Measurements from ENCODE around the gene IL17C.
"Not testable (repeated sequence)": the region's sequence is repeated elsewhere in the genome, so short reads cannot be mapped to it uniquely, and the experiment has no call there.

IL17C gene, protein sequence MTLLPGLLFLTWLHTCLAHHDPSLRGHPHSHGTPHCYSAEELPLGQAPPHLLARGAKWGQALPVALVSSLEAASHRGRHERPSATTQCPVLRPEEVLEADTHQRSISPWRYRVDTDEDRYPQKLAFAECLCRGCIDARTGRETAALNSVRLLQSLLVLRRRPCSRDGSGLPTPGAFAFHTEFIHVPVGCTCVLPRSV

DNA sequence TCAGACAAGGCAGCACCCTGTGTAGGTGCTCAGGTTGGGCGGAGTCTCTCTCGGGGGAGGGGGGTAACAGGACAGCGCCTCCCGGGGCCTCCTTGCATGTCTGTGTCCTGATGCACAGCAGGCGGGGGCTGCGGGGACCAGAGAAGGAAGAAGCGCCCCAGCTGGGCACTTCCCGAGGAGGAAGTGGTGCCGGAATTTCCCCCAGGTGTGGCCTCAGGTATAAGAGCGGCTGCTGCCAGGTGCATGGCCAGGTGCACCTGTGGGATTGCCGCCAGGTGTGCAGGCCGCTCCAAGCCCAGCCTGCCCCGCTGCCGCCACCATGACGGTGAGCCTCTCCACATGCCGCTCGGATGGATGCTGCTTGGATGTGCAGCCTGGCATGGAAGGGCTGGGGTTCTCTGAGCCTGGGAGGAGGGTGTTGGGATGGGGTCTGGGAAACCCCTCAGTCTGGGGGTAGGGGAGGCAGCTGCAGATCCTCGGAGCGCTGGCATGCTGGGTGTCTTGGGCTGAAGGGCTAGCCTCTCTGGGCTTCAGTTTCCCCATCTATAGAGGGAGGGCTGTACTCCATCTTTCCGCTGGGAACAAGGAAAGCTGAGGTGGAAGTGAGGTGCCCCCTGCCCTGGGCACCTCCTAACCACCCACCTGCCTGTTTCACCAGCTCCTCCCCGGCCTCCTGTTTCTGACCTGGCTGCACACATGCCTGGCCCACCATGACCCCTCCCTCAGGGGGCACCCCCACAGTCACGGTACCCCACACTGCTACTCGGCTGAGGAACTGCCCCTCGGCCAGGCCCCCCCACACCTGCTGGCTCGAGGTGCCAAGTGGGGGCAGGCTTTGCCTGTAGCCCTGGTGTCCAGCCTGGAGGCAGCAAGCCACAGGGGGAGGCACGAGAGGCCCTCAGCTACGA is at the start of gene IL17C:
TSS of gene IL17C (plus strand) at position 250 of the 908 bp plus-strand sequence. CDS start at position 320, 70 bp downstream.
- no peak for DNase-seq (ENCODE audit: low spot score)

DNA sequence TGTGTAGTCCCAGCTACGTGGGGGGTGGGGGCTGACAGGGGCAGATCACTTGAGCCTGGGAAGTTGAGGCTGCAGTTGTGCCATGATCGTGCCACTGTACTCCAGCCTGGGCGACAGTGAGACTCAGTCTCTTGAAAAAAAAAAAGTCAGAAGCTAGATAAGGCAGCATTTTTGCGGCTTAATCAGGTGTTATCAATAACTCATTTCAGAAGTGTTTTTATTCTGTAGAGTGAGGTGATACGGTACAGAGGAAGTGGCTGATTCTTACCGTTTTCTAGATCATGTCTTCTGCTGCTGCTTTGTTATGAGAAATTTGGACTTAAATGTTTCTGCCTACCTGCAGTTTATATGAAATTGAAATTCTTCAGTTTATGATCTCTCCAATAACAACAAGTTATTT is 49.6 kb upstream of the IL17C start:
- no peak for DNase-seq (ENCODE audit: low spot score)

DNA sequence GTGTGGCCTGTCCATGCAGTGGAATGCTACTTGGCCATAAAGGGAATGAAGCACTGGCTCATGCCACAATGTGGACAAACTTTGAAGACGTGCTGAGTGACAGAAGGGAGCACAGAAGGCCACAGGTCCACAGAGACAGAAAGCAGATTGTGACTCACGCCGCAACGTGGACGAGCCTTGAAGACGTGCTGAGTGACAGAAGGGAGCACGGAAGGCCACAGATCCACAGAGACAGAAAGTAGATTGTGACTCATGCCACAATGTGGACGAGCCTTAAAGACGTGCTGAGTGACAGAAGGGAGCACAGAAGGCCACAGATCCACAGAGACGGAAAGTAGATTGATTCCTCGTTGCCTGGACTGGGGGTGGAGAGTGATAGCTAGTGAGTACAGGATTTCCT is 48.9 kb upstream of the IL17C start:
- no peak for DNase-seq (ENCODE audit: low spot score)

DNA sequence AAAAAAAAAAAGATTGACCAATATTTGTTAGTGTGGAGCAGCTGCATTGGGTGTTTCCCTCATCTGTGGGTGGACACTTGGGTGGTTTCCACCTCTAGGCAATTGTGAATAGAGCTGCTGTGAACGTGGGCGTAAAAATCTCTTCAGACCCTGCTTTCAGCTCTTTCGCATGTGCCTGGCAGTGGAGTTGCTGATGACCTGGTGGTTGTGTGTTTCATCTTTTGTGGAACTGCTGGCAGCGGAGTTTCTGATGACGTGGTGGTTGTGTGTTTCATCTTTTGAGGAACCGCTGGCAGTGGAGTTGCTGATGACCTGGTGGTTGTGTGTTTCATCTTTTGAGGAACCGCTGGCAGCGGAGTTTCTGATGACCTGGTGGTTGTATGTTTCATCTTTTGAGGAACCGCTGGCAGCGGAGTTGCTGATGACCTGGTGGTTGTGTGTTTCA is 46.8 kb upstream of the IL17C start:
- DNase-seq (ENCODE audit: low spot score) = no peak

DNA sequence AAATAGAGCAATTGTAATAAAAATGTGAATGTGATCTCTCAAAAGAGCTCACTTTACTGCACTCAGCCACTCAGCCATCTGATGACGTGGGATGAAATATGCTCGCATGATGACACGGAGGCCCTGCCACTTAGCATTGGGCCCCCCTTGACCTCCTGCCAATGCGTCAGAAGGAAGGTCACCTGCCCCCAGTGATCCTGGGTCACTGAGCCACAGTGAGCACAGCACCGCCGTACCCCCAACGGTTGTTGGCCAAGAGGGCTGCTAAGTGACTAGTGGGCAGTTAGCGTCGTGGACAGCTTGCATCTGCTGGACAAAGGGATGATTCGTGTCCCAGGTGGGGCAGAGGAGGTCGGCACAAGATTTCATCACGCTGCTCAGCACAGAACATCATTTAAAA is 45.3 kb upstream of the IL17C start:
- DNase-seq (ENCODE audit: low spot score) = no peak

DNA sequence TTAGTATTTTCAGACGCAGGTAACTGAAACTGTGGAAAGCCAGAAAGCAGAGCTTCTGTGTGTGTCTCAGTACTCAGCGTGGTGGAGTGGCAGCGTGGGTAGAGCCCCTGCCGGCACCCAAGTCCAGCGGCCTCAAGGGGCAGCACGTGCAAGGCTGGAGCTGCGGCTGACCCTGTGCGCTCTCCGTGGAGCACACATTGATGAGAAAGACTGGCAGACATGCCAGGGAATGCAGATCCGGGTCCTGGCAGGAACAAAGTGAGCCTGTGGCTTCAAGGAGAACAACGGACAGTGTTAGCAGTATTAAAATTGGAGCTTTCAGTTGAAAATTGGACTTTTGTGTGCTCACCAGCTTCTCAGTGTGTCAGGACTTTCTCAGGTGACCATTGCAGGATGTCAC is 44.9 kb upstream of the IL17C start:
- no peak for DNase-seq (ENCODE audit: low spot score)

DNA sequence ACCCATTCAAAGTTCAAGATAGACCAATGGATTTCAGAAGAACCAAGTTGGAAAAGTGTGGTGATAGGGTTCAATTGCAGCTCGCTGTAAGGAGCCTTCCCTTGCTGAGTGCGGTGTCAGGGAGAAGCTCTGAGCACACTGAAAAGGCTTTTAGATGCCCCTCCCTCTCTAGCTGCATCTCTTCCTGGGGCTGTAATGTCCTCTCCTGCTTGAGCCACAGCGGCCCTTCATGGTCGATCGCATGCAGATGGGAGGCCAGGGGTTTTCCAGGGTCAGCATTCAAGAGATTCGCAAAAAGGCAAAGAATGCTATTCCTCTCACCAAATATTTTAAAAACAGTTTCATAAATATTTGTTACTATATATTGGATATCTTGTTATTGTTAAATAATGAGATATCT is 44.5 kb upstream of the IL17C start:
- DNase-seq (ENCODE audit: low spot score) = no peak

DNA sequence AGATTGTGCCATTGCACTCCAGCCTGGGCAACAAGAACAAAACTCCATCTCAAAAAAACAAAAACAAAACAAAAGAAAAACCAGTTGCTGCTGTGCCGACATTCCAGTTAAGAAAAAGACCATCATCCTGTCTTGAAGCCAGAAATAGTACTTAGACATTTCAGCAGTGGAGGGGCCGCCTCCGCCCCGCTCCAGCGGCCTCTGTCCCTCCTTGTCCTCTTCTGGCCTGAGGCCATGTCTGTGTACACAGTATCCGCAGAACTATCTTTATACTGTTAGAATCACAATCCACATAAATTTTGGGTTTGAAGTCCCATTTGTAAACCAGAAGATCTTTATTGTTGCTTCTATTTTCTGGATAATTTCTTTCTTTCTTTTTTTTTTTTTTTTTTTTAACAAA is 43.3 kb upstream of the IL17C start:
- DNase-seq (ENCODE audit: low spot score) = no peak

DNA sequence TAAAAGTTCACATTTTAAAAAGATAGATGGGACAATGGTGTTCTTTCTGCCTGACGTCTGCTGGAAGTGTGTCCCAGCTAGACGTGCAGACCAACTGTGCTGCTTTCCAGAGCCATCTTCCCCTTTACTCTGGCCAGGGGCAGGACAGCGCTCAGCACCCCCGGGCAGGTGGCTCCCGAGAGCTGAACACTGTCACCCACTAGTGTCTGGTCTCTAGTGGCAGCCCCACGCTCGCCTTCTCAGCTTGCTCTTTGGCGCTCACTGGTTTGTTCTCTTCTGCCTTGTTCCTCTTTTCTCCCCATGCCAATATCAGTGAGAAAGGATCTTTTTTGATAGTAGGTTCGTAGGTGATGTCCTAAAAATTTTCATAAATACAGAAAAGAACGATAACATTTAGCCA is 42.5 kb upstream of the IL17C start:
- no peak for DNase-seq (ENCODE audit: low spot score)

DNA sequence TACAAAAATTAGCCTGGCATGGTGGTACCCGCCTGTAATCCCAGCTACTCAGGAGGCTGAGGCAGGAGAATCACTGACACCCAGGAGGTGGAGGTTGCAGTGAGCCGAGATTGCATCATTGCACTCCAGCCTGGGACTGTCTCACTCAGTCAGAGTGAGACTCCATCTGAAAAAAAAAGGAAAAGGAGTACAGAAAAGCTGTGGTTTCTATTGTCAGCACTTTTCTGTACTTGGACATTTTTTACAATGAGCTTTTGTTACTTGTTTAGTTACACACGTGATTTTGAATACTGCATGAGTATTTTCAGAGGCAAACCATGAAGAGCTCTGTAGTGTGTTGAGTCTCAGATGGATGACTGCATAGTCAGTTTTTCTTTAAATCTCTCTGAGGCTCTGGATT is 41.9 kb upstream of the IL17C start:
- no peak for DNase-seq (ENCODE audit: low spot score)

DNA sequence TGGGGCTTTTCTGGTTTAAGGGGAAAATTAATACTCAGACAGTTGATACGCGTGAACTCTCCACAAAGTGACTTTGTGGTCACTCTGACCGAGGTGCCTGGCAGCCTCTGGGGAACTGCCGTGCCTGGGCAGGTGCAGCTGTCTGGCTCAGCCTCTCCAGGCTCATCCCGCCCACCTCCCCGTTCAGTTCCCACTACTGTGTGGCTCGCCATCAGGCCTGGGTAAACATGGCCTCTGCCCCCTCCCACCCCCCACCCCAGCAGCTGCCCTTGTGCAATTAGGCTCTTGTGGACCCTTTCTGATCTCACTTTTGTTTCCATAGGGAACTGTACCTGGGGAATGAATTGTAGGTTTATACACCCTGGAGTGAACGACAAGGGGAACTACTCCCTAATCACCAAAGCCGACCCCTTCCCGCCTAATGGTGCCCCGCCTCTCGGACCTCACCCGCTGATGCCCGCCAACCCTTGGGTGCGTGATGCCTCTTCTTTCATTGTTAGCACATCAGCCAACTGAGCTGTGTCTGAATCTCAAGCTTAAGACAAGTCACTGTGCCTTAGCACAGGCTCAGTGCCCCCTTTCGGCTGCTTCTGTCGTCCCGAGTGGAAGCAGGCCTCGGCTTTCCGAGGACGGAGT is 40.4 kb upstream of the IL17C start:
- DNase-seq (ENCODE audit: low spot score) = peak; percentile 59

DNA sequence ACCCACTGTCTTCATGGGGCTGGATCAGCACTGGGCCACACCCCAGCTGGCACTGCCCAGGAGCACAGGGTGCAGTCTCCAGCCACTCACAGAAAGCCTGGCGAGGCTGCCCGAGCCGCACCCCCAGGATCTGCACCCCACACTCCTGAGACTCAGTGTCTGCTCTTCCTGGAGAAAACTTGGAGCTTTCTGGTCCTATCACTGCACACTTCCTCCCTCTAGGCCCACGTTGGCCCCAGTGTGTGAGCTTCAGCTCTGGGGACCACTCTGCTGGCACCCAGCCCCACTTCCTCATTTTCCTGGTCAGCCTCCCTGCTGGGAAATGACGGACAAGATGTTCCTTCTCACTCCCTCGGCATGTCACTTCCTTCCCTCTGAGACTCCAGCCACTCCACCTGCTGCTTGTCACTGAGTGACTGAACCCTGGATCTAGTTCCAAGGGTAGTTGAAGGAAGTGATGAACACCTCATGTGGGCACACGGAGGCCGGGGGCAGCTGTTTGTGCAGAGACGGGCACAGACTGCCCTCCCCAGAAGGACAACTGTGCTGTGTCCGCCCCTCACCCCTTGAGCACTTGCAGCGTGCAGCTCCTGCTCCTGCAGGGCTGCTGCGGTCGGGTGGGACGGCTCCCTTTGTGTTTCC is 39.2 kb upstream of the IL17C start:
- no peak for DNase-seq (ENCODE audit: low spot score)

DNA sequence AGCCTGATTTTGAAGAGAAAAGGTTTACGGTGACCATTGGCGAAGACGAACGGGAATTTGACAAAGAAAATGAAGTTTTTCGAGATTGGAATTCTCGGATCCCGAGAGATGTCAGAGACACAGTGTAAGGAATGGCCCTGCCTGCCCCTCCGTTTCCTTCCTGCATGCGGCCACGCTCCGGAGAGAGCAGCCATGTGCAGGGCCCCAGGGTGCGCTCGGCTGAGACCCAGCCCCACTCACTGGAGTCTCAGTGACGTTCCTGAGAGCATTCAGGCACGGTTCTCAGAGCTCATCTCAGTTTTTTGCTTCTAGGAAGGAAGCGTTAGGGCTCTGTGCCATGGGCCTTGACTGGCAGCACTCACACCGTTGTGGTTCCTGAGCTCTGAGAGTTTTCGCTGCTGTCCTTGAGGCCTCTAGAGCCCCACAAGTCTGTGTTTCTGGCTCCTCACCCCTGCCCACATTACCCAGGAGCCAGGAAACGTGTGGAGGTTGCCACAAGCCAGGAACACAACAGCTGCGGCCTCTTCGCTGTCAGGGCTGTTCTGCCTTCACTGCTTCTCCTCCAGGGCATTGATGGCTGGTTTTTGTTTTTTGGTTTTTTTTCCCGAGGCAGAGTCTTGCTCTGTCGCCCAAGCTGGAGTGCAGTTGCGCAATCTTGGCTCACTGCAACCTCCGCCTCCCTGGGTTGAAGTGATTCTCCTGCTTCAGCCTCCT is 38.4 kb upstream of the IL17C start:
- no peak for DNase-seq (ENCODE audit: low spot score)

DNA sequence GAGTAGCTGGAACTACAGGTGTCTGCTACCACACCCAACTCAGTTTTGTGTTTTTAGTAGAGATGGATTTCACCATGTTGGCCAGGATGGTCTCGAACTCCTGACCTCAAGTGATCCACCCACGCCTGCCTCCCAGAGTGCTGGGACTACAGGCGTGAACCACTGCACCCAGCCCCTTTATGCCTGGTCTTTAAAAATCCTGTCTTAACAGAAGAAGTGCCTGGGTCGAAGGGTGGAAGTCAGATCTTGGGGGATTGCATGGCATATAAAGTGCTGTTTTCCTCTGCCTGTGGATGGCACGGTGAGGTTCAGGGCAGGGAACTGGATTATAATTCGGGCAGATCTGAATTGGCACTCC is 37.9 kb upstream of the IL17C start:
- DNase-seq (ENCODE audit: low spot score) = no peak

DNA sequence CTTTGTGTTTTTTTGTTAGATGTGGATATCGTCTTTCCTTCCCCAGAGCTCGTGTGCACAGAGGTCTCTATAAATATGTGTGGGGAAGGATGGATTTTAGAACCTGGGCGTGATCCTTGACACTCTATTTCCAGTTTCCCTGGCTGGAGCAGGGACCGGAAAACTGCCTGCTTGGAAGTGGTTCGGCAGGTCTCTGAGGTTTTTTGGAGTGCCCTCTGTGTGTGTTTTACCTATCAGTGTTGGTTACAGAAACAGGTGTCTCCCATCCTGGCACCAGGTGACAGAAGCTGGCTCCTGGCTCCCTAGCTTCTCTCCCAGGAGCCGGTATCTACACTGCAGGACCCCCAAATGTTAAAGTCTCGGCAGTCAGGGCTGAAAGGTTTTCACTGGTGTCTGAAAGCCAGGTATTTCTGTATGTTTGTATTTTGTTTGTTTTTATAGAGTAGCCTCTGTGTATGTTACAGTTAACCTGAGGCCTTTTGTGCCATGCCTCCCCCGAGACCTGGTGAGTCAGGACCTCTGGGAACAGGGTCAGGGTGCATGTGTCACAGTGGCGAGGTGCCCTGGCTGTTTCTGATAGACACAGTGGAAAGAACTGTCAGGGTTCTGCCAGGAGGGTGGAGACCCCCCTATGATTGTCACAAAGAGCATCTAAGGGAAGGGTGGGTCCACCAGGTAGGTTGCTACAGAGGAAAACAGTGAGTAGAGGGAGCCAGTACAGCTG is 36.9 kb upstream of the IL17C start:
- no peak for DNase-seq (ENCODE audit: low spot score)

DNA sequence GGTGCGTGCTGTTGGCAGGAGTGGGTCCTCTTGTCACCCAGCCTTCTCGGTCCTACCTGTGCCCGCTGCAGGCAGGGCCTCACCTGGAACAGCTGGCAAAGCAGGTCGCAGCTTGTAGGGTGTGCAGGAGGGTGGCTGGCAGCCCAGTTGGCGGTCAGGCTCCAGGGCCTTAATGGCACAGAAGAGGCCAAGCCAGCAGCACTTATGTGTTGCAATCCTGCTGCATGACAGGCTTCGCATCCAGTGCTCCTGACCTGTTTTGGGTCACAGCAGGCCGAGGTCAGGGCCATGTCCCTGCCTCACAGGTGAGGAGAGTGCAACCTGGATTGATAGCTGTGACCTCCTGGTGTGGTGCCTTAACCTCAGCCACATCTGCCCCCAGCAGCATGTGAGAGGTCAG is 36.3 kb upstream of the IL17C start:
- DNase-seq (ENCODE audit: low spot score) = peak; percentile 75

DNA sequence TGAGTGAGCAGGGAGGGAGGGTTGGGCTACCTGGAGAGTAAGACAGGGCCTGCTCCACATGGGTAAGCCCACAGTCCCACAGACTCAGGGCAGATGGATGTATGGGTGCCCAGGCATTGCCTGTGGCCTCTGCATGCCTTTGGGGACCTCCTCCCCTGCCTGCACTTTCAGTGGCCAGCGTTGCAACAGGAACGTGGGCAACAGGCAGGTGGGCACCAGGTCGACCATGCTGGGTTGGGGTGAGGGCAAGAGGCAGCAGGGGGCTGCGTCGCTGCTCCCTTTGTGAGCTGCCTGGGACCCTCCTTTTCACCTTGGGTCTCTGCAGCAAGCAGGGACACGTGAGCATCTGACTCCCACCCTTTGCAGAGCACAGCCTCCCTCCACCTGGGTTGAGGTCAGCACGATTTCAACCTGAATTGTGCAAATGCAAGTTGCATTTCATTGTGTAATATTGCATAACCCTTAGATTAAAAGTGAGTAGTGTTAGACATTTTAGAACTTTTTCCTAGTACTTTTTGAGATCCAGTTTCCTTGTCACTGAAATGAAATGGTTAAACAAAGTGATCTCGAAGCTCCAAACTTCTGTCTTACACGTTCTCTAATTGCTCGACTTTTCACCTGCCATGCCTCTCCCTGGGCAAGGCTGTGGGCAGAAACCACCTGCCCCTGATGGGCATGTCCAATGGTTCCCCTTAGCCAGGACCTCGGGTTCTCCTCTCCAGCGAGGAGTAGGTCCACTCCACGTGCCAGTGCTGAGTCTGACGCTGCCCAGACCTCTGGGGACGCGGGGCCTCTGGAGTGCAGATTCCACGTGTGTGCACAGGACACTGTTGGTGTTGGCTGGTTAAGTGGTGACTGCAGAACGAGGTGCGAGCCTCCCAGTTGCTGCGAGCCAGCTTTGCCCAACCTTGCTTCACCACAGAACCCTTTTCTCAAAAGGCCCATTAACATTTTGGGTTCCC is 32.9 kb upstream of the IL17C start:
- no peak for DNase-seq (ENCODE audit: low spot score)

DNA sequence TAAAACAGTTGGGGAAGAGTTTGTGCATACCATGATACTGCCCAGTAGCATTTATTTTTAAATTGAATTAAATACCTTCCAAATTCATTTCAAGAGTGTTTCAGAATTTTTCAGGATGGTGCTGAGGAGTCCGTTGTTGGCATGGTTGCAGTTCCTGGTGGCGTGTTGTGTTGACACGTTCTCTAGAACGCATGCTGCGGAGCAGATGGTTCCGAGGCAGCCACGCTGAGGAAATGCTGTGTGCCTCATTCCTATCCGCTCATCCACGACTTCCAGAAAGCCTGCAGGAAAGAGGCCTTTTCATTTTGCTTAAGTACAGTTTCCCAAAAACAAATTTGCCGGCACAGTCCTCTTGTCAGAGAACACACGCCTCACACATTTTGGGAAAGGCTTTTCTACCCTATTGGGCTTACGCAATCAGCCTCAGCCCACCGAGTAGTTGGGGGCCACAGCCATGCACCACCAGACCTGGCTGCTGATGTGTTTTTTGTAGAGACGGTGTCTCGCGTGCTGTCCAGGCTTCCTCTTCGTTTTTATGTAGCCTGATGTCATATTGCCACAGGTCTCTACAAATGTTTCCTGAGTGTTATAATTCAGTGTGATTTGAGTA is 32.1 kb upstream of the IL17C start:
- no peak for DNase-seq (ENCODE audit: low spot score)

DNA sequence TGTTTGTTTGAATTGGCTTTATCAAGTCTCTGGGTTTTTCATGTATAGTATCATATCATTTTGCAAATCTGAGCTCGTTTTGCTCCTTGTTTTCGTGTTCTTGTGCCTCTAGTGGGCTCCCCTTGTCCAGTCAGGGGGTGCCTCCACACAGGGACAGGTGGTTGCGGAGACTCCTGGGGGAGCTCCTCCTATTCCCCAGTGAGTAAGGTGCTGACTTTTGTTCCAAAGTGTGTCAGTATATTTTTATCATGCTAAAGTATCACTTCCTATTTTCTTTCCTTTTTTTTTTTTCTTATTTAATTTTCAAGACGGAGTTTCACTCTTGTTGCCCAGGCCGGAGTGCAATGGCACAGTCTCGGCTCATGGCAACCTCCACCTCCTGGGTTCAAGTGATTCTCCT is 30.3 kb upstream of the IL17C start:
- no peak for DNase-seq (ENCODE audit: low spot score)

DNA sequence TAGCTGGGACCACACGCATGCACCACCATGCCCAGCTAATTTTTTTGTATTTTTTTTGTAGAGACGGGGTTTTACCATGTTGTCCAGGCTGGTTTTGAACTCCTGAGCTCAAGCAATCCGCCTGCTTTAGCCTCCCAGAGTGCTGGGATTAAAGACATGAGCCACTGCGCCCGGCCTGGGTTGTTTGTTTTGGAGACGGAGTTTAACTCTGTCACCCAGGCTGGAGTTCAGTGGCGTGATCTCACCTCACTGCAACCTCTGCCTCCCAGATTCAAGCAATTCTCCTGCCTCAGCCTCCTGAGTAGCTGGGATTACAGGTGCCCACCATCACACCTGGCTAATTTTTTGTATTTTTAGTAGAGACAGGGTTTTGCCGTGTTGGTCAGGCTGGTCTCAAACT is 28.9 kb upstream of the IL17C start:
- not testable (repeated sequence) for DNase-seq (ENCODE audit: low spot score)

All from HuH-7.5 (cell line).